HAP-1 (cell line): ENCODE measurements around the gene HMGXB3.
"Not testable (repeated sequence)": the region's sequence is repeated elsewhere in the genome, so short reads cannot be mapped to it uniquely, and the experiment has no call there.

ENCODE experiments used
- DNase-seq, 2 experiments: peaks; one replicate each; pipeline ENCODE4 v3.0.0-alpha.2; 2016 to 2020; ENCODE audit warnings: low spot score in 2 of 2
- H3K27me3 ChIP-seq: fragments of 250-450 bp; sonication (Bioruptor Pico); 2 replicates; pipeline ENCODE4 v1.5.1; 2020; ENCODE audit warnings: low read depth, mild to moderate bottlenecking, moderate library complexity
- H3K36me3 ChIP-seq: fragments of 250-450 bp; sonication (Bioruptor Pico); replicated peaks from 2 replicates; pipeline ENCODE4 v1.5.1; 2020; ENCODE audit warnings: mild to moderate bottlenecking
- H3K4me1 ChIP-seq: fragments of 250-450 bp; sonication (Bioruptor Pico); 2 replicates; pipeline ENCODE4 v1.5.1; 2020; ENCODE audit warnings: mild to moderate bottlenecking
- H3K4me3 ChIP-seq: fragments of 250-450 bp; sonication (Bioruptor Pico); 2 replicates; pipeline ENCODE4 v1.5.1; 2020; ENCODE audit warnings: mild to moderate bottlenecking, moderate library complexity
- H3K9me3 ChIP-seq: fragments of 250-450 bp; sonication (Bioruptor Pico); 2 replicates; pipeline ENCODE4 v1.5.1; 2020; ENCODE audit warnings: mild to moderate bottlenecking, moderate library complexity
- in situ Hi-C: fragments of 300-500 bp; cut with MboI; formaldehyde crosslinking; loops from 3 replicates; pipeline ENCODE4 v1.14.3; 2020; ENCODE audit warnings: low sequenced_read_pairs, inconsistent platforms, mixed read lengths

The HMGXB3 gene

GRCh38 chr5:150017226-150018005 lies 16.9 kb downstream of the HMGXB3 start:
- Histone ChIP-seq H3K4me3 (no peak overlapping the region), H3K27me3 (no peaks in the 10 kb centered on the region), H3K9me3 (no peaks in the 10 kb centered on the region), H3K4me1 (peaks cover 3% of the 10 kb centered on the region; the same call in 1 of the 2 replicates), H3K36me3 (peaks cover 64% of the 10 kb centered on the region)
- in situ Hi-C loops = no loop called here
- DNase-seq = peak in 1 of 2 experiments; percentile 11

GRCh38 chr5:150020249-150020648 lies 19.7 kb downstream of the HMGXB3 start:
- Histone ChIP-seq H3K4me3 (no peak overlapping the region), H3K4me1 (peaks cover 3% of the 10 kb centered on the region; the same call in 1 of the 2 replicates), H3K27me3 (no peaks in the 10 kb centered on the region), H3K36me3 (peaks cover 59% of the 10 kb centered on the region), H3K9me3 (no peaks in the 10 kb centered on the region)
- DNase-seq = no peak
- in situ Hi-C loops = no loop called here

GRCh38 chr5:150021491-150022157 lies 21.1 kb downstream of the HMGXB3 start:
- in situ Hi-C loops = no loop called here
- Histone ChIP-seq H3K9me3 (no peaks in the 10 kb centered on the region), H3K4me3 (no peak overlapping the region), H3K36me3 (peaks cover 65% of the 10 kb centered on the region), H3K27me3 (no peaks in the 10 kb centered on the region), H3K4me1 (peaks cover 3% of the 10 kb centered on the region; the same call in 1 of the 2 replicates)
- no peak for DNase-seq

- Histone ChIP-seq H3K4me1 (peaks cover 3% of the 10 kb centered on the region; the same call in 1 of the 2 replicates), H3K9me3 (no peaks in the 10 kb centered on the region), H3K4me3 (no peak overlapping the region), H3K27me3 (no peaks in the 10 kb centered on the region), H3K36me3 (peaks cover 70% of the 10 kb centered on the region)
- no peak for DNase-seq
- in situ Hi-C loops = no loop called here
These were observed 21.6 kb downstream of the HMGXB3 start for GRCh38 chr5:150022158-150022531.

- peaks cover under 1% of the 10 kb centered on the region; the same call in 1 of the 2 replicates for H3K4me1 ChIP-seq
- no peaks in the 10 kb centered on the region for H3K27me3 ChIP-seq
These were observed 22.1 kb downstream of the HMGXB3 start for GRCh38 chr5:150022681-150023080.

GRCh38 chr5:150023136-150023535 lies 22.6 kb downstream of the HMGXB3 start:
- no peak for DNase-seq
- Histone ChIP-seq H3K4me1 (no peaks in the 10 kb centered on the region), H3K9me3 (no peaks in the 10 kb centered on the region), H3K36me3 (peaks cover 80% of the 10 kb centered on the region), H3K4me3 (no peak overlapping the region), H3K27me3 (no peaks in the 10 kb centered on the region)
- in situ Hi-C loops = no loop called here

More at GRCh38 chr5:150022681-150023080, 22.1 kb downstream of the HMGXB3 start:
- peaks cover 75% of the 10 kb centered on the region for H3K36me3 ChIP-seq
- no peaks in the 10 kb centered on the region for H3K9me3 ChIP-seq
- H3K4me3 ChIP-seq = no peak overlapping the region
- in situ Hi-C loops = no loop called here
- DNase-seq = no peak

- in situ Hi-C loops = no loop called here
- no peaks in the 10 kb centered on the region for H3K4me1 ChIP-seq
- H3K4me3 ChIP-seq = no peak overlapping the region
- no peak for DNase-seq
- H3K27me3 ChIP-seq = no peaks in the 10 kb centered on the region
- no peaks in the 10 kb centered on the region for H3K9me3 ChIP-seq
- peaks cover 84% of the 10 kb centered on the region for H3K36me3 ChIP-seq
These were observed 23.9 kb downstream of the HMGXB3 start for GRCh38 chr5:150024346-150024984.

GRCh38 chr5:150026682-150027172 lies 26.2 kb downstream of the HMGXB3 start:
- Histone ChIP-seq H3K9me3 (no peaks in the 10 kb centered on the region), H3K4me1 (no peaks in the 10 kb centered on the region), H3K36me3 (peaks cover 88% of the 10 kb centered on the region), H3K27me3 (no peaks in the 10 kb centered on the region), H3K4me3 (no peak overlapping the region)
- in situ Hi-C loops = no loop called here
- DNase-seq = no peak

- in situ Hi-C loops, H3K27me3 ChIP-seq, H3K4me1 ChIP-seq, DNase-seq, H3K9me3 ChIP-seq, H3K4me3 ChIP-seq: not testable (repeated sequence)
- peaks cover 94% of the 10 kb centered on the region for H3K36me3 ChIP-seq
These were observed 27.5 kb downstream of the HMGXB3 start for GRCh38 chr5:150028047-150028446.

- H3K4me3 ChIP-seq = no peak overlapping the region
- DNase-seq = no peak
- no peaks in the 10 kb centered on the region for H3K9me3 ChIP-seq
- no peaks in the 10 kb centered on the region for H3K27me3 ChIP-seq
- in situ Hi-C loops = no loop called here
- H3K36me3 ChIP-seq = peaks cover 94% of the 10 kb centered on the region
- H3K4me1 ChIP-seq = peaks cover 4% of the 10 kb centered on the region
These were observed 32.8 kb downstream of the HMGXB3 start for GRCh38 chr5:150033334-150033733.

- H3K27me3 ChIP-seq = no peaks in the 10 kb centered on the region
- peaks cover 92% of the 10 kb centered on the region for H3K36me3 ChIP-seq
- peaks cover 11% of the 10 kb centered on the region for H3K4me1 ChIP-seq
- no peaks in the 10 kb centered on the region for H3K9me3 ChIP-seq
- DNase-seq = no peak
- H3K4me3 ChIP-seq = no peak overlapping the region
- in situ Hi-C loops = no loop called here
These were observed 34.1 kb downstream of the HMGXB3 start for GRCh38 chr5:150034662-150035061.

GRCh38 chr5:150035139-150035895 lies 34.8 kb downstream of the HMGXB3 start:
- H3K4me1 ChIP-seq = peaks cover 11% of the 10 kb centered on the region
- H3K4me3 ChIP-seq = no peak overlapping the region
- in situ Hi-C loops = no loop called here
- H3K9me3 ChIP-seq = no peaks in the 10 kb centered on the region
- DNase-seq = no peak
- no peaks in the 10 kb centered on the region for H3K27me3 ChIP-seq
- peaks cover 85% of the 10 kb centered on the region for H3K36me3 ChIP-seq

- Histone ChIP-seq H3K9me3 (no peaks in the 10 kb centered on the region), H3K4me1 (peaks cover 11% of the 10 kb centered on the region), H3K27me3 (no peaks in the 10 kb centered on the region), H3K4me3 (no peak overlapping the region), H3K36me3 (peaks cover 85% of the 10 kb centered on the region)
- in situ Hi-C loops = no loop called here
- DNase-seq = no peak
These were observed 36.0 kb downstream of the HMGXB3 start for GRCh38 chr5:150036513-150036912.
